Embryonic facial prominence (tissue), 1 donor: ENCODE measurements around the gene PAPSS2.

Experiments used
- DNase-seq: peaks from one replicate; pipeline ENCODE4 v3.0.0-alpha.2; 2016; ENCODE audit errors: extremely low spot score

PAPSS2 gene

DNA sequence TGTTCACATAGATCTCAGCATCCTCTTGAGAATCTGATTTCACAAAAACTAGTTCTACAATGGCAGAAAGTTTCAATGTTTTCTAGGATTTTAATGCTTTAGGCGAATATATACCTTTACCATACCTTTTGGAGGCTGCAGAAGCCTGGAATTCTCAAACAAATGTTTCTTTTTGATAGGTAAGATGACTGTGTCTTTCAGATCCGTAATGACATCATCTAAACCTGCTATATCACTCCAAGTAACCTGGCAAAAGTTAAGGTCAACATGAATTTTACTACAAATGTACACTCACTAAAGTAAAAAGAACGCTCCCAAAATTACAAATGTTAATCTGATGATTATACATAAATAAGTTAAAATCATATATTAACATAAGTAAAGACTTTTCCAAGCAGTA lies 130.5 kb downstream of the PAPSS2 start:
- DNase-seq: no peak

GRCh38 chr10:87794285-87794684 lies 134.6 kb downstream of the PAPSS2 start:
- DNase-seq: no peak
